Astrocyte of the hippocampus (primary cell): ENCODE results near the gene AGFG2.

Experiments used
- DNase-seq: peaks from one replicate; pipeline ENCODE4 v3.0.0; 2011; ENCODE audit warnings: low read depth, low spot score

AGFG2 gene

GRCh38 chr7:100585511-100586265, 46.7 kb downstream of the AGFG2 start, which contains the start of gene LRCH4:
TSS of gene LRCH4 (minus strand) at chr7:100586129. CDS start at chr7:100586100, 29 bp downstream.
- DNase-seq: no peak

GRCh38 chr7:100586266-100587025, 47.4 kb downstream of the AGFG2 start, which contains the start of gene FBXO24:
TSS of gene FBXO24 (plus strand) at chr7:100586328. CDS start at chr7:100586626, 298 bp downstream.
- peak; percentile 100 for DNase-seq

- no peak for DNase-seq
Measured at GRCh38 chr7:100588438-100588837, 49.4 kb downstream of the AGFG2 start.

DNA sequence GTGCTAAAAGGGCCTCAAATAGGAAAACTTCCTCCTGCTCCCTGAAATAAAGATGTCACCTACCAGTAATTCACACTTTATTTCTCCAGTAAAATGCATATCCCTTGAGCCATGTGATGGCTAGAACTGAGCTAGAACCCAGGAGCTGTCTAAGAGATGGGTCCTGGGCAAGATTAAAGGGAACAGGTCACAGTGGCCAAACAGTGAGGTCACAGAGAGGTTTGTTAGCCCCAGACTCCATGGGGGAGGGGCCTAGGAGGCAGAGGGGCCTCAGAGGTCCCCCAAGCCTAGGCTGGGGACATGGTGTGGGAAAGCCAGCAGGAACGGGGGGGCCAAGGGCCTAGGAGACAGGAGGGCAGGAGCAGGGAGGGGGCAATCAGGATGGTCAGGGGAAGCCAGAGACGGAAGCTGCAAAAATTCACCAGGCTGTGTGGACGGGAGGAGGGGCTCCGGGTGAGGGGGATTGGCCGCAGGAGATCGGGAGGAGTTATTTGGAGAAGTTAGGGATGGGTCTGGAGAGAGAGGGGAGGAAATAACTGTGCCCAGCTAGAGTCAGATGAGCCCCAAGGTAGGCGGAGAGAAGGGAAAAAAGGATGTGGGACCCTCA, 50.4 kb downstream of the AGFG2 start:
- no peak for DNase-seq

- DNase-seq: no peak
Measured at GRCh38 chr7:100590077-100590737, 51.2 kb downstream of the AGFG2 start.

DNA sequence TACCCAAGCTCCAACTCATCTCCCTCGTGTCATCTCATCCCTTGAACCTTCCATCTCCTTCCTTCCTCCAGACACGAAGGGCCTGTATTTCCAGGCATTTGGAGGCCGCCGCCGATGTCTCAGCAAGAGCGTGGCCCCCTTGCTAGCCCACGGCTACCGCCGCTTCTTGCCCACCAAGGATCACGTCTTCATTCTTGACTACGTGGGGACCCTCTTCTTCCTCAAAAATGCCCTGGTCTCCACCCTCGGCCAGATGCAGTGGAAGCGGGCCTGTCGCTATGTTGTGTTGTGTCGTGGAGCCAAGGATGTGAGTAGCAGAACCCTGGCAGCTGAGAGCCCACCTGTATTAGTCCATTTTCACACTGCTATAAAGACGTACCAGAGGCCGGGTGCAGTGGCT, 52.6 kb downstream of the AGFG2 start:
- no peak for DNase-seq

DNA sequence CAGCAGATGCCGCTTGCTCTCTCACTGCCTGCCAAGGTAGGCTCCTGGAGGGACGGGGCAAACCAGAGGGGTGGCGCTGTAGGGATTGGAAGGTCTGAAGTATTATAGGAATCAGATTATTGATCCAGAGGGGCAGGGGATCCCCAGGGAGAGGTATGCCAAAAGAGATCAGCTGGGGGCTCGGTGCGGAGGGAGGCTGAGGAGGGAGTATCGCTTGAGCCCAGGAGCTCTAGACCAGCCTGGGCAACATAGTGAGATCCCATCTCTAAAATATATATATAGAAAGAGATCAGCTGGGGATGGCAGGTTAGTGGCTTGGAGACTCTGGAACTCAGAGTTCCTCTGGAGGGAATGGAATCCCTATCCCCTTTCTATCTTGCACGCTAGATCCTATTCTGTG, 56.2 kb downstream of the AGFG2 start:
- DNase-seq: no peak

- peak; percentile 44 for DNase-seq
Measured at GRCh38 chr7:100598425-100598824, 59.4 kb downstream of the AGFG2 start.

DNA sequence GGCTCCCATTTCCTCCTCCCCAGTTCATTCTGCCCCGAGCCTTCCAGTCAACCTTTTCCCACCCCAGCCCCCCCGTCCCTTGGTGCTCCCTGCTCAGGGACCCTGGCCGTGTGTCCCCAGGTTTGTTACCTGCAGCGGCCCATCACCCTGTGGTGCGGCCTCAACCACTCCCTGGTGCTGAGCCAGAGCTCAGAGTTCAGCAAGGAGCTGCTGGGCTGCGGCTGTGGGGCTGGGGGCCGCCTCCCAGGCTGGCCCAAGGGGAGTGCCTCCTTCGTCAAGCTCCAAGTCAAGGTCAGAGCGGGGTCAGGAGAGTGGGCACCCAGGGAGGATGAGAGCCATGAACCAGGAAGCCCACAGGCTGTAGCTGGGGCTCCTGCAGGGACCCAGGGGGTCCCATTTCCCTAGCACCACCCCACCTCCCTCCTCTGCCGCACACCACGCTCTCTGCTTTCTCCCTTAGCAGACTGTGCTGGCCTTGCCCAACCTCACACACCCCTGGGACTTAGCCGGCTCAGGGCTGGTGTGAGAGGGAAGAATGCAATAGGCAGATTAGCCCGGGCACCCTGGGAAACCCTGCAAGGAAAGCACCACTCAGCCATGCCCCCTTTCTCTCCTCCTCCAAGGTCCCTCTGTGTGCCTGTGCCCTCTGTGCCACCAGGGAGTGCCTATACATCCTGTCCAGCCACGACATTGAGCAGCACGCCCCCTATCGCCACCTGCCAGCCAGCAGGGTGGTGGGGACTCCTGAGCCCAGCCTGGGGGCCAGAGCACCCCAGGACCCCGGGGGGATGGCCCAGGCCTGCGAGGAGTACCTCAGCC, 61.1 kb downstream of the AGFG2 start:
- no peak for DNase-seq

- DNase-seq: no peak
Measured at GRCh38 chr7:100600730-100601038, 61.7 kb downstream of the AGFG2 start.

- peak; percentile 80 for DNase-seq
Measured at GRCh38 chr7:100602889-100603725, 64.1 kb downstream of the AGFG2 start.

DNA sequence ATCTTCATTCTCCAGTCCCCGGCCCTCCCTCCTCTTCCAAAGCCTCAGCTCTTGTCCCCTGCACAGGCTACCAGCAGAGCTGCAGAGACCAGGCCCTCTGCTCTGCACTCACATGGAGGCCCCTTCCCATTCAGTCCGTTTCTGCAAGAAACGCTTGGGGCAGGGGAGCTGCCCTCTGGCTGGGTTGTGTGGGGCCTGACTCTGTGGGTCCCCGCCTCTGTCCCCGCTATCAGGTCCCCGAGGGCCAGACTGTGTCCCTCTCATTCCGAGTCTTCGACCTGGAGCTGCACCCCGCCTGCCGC, 64.7 kb downstream of the AGFG2 start:
- peak; percentile 50 for DNase-seq

DNA sequence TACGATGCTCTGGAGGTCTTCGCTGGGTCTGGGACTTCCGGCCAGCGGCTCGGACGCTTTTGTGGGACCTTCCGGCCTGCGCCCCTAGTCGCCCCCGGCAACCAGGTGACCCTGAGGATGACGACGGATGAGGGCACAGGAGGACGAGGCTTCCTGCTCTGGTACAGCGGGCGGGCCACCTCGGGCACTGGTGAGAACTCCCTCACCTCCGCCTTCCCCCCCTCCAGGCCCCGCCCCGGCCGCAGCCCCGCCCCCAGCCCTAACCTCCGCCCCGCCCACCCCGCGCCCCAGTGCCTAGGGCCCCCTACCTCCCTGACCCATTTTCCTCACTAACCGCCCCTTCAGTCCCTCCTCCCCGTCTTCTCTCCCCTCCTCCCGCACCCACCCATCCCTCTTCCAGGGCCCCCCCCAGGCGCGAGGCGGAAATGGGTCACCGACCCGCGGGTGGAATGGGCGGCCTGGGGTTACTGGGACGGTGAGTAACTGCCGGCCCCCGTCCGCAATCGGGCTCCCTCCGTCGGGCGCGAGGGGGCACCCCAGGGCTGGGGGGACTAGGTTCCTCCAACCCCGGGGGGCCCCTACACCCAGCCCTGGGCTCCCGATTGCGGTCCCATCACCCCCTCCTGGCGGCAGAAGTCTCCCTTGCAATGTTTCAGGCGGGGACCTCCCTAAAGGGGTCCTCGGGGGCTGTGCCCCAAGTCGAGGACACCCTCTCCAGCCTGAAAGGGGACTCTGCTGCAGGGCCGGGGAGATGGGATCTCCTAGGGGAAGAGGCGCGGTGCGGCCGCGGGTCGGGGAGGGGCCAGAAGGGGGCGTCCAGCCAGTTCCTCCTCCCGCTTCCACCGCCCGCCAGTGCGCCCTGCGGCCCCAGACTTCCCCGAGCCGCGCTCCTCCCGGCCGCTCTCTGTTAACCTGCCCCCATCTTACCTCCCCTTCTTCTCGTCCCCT, 65.3 kb downstream of the AGFG2 start:
- DNase-seq: peak; percentile 87

GRCh38 chr7:100604976-100605911, 66.2 kb downstream of the AGFG2 start:
- peak; percentile 56 for DNase-seq

DNA sequence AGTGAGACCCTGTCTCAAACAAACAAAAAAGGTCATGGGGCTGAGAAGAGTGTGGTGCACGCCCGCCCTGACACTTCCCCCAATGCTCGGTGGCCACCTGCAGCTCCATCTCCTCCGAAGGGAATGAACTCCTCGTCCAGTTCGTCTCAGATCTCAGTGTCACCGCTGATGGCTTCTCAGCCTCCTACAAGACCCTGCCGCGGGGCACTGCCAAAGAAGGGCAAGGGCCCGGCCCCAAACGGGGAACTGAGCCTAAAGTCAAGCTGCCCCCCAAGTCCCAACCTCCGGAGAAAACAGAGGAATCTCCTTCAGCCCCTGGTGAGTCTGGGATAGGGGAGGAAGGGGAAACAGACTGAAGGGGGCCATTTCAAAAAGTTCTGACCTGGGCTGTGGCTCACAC, 67.3 kb downstream of the AGFG2 start:
- DNase-seq: no peak

- DNase-seq: no peak
Measured at GRCh38 chr7:100607111-100607510, 68.1 kb downstream of the AGFG2 start.

DNA sequence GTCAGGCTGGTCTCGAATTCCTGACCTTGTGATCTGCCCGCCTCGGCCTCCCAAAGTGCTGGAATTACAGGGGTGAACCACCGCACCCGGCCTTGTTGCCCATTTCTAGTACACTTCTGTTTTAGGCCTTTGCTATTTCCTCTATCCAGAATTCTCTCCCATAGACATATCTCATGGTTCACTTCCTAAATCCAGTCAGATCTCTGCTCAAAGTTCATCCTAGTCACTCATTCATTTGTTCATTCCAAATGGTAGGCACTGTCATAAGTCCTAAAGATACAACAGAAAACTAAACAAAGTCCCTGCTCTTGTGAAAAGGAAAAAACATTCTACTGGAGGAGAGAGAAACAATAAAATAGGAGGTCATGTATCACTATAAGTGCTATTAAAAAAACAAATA, 71.0 kb downstream of the AGFG2 start:
- no peak for DNase-seq
